ENCODE measurements around the gene ALX4. TPM values are rescaled to one million over a fixed set of nuclear protein-coding genes. Genes with fewer than 3 reads are reported as not detected.

Gene ALX4
- total RNA-seq, 2 experiments from 2014 or later, result not detected

DNA sequence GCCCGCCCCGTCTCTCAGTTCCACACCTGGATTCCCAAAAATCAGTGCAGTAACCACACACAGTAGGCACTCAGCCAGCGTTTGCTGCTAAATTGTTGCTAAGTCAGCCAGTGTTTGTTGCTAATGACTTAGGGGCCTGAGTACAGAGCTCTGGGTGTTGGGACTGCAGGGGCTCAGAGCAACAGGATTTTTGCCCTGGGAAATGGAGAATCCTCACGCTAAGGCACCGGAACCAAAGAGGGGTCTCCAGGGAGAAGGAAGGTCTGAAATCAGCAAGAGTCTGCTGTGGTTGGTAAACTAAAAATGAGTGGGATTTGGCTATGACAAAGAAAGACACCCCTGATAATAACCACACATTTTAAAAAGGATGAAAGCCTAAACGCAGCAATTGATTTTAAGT is 22.7 kb upstream of the ALX4 start:
- DNase-seq, result no peak
- Mint-ChIP-seq H3K27ac (no peak overlapping the region), H3K4me1 (no peaks in the 10 kb centered on the region), H3K9me3 (no peaks in the 10 kb centered on the region), H3K27me3 (peaks cover 48% of the 10 kb centered on the region), H3K4me3 (no peak overlapping the region), H3K36me3 (ENCODE audit: low read depth) (no peaks in the 10 kb centered on the region)
- ChIA-PET POLR2A (no interaction called here), CTCF (no interaction called here)

- no peak overlapping the region for H3K27ac Mint-ChIP-seq
- ChIA-PET CTCF (no interaction called here), POLR2A (no interaction called here)
- no peak for DNase-seq
- H3K4me3 Mint-ChIP-seq, result no peak overlapping the region
- no peaks in the 10 kb centered on the region for H3K4me1 Mint-ChIP-seq
- no peaks in the 10 kb centered on the region for H3K36me3 Mint-ChIP-seq (ENCODE audit: low read depth)
- peaks cover 48% of the 10 kb centered on the region for H3K27me3 Mint-ChIP-seq
- no peaks in the 10 kb centered on the region for H3K9me3 Mint-ChIP-seq
These were observed 19.7 kb upstream of the ALX4 start for GRCh38 chr11:44329472-44330230.

- no peaks in the 10 kb centered on the region for H3K9me3 Mint-ChIP-seq
- H3K36me3 Mint-ChIP-seq (ENCODE audit: low read depth), result no peaks in the 10 kb centered on the region
- no peak overlapping the region for H3K4me3 Mint-ChIP-seq
- H3K27me3 Mint-ChIP-seq, result peaks cover 54% of the 10 kb centered on the region
- H3K27ac Mint-ChIP-seq, result no peak overlapping the region
- POLR2A ChIA-PET, result no interaction called here
- CTCF ChIA-PET, result no interaction called here
- H3K4me1 Mint-ChIP-seq, result no peaks in the 10 kb centered on the region
- no peak for DNase-seq
These were observed 18.3 kb upstream of the ALX4 start for GRCh38 chr11:44328138-44328660.

DNA sequence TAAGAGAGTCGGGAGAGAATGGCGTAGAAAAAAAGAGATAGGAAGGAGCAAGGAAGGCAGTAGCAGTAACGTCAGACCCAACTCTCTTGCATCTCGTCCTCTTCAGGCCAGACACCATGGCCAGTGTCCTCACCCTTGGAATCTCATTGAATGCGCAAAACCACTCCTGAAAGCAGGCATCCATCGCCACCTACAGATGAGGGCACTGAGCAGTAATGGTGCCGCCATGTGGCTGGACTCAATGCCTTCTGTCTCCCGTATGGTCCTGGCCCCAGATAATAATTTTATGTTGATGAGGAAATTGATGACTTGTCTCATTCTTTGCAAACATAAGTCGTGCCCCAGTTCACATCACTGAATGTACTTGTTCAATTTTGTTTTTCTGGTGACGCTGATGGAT is 17.8 kb upstream of the ALX4 start:
- DNase-seq, result no peak
- no peaks in the 10 kb centered on the region for H3K36me3 Mint-ChIP-seq (ENCODE audit: low read depth)
- H3K27ac Mint-ChIP-seq, result no peak overlapping the region
- CTCF ChIA-PET, result no interaction called here
- no peaks in the 10 kb centered on the region for H3K9me3 Mint-ChIP-seq
- POLR2A ChIA-PET, result no interaction called here
- no peaks in the 10 kb centered on the region for H3K4me1 Mint-ChIP-seq
- H3K27me3 Mint-ChIP-seq, result peaks cover 53% of the 10 kb centered on the region
- H3K4me3 Mint-ChIP-seq, result no peak overlapping the region

- Mint-ChIP-seq H3K27me3 (peaks cover 60% of the 10 kb centered on the region), H3K4me1 (no peaks in the 10 kb centered on the region), H3K4me3 (no peak overlapping the region), H3K9me3 (no peaks in the 10 kb centered on the region), H3K36me3 (ENCODE audit: low read depth) (no peaks in the 10 kb centered on the region), H3K27ac (no peak overlapping the region)
- no peak for DNase-seq
- ChIA-PET POLR2A (no interaction called here), CTCF (no interaction called here)
These were observed 16.9 kb upstream of the ALX4 start for GRCh38 chr11:44326615-44327475.

- Mint-ChIP-seq H3K9me3 (no peaks in the 10 kb centered on the region), H3K36me3 (ENCODE audit: low read depth) (no peaks in the 10 kb centered on the region), H3K4me3 (no peak overlapping the region), H3K27me3 (peaks cover 68% of the 10 kb centered on the region), H3K4me1 (no peaks in the 10 kb centered on the region), H3K27ac (no peak overlapping the region)
- ChIA-PET POLR2A (no interaction called here), CTCF (no interaction called here)
- DNase-seq, result no peak
These were observed 15.8 kb upstream of the ALX4 start for GRCh38 chr11:44325698-44326097.

DNA sequence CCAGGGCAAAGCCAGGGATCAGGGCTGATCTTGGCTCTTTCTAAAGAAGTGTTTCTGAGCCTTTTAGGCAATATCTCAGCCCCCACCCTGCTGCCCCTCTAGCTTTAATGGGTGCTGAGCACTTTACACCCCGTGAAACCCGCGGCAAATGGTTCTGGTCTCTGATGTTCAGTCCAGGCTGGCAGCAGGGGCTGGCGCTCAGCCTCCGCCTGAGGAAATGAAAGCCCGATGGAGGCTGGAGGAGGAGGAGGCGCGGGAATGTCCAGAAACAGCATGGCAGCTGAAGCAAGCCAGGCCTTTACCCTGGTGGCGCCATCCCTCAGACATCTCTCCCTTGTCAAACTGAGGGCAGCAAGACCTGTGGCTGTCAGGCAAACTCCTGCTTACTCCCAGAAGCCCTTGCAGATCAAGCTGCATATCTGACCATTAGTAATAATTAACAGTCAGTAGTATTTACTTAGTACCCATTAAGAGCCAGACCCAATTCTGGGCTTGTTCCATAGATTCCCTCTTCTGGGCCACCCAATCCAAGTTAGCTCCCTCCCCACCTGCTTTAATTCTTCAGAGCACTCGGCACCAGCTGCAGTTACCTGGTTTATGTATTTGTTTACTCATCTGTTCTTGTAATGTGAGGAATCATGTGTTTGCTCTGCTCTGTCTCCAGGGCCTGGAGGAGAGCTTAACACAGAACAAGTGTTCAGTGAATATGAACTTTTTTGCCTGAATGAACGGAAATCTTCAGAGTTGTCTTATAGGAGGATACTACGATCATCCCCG is 15.0 kb upstream of the ALX4 start:
- Mint-ChIP-seq H3K36me3 (ENCODE audit: low read depth) (no peaks in the 10 kb centered on the region), H3K4me1 (peaks cover 4% of the 10 kb centered on the region), H3K9me3 (no peaks in the 10 kb centered on the region), H3K27me3 (peaks cover 76% of the 10 kb centered on the region), H3K4me3 (no peak overlapping the region), H3K27ac (no peak overlapping the region)
- POLR2A ChIA-PET, result no interaction called here
- CTCF ChIA-PET, result no interaction called here
- DNase-seq, result no peak

DNA sequence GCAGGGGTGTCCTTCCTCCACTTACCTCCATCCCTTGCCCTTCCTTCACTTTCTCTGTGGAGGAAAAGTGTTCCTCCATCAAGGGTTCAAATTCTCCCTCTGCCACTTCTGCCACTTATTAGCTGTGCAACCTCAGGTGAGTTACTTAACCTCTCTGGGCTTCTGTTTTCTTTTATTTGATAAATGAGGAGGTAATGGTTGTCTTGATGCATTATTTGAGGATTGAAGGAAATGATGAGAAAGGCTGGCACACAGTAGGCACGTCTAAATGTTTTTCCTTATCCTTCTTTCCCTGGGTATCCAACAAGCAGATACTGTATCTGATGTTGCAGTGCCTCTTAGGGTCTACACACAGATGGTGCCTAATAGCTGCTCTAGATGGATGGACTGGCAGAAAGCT is 14.3 kb upstream of the ALX4 start:
- ChIA-PET CTCF (no interaction called here), POLR2A (no interaction called here)
- H3K36me3 Mint-ChIP-seq (ENCODE audit: low read depth), result no peaks in the 10 kb centered on the region
- H3K4me1 Mint-ChIP-seq, result peaks cover 4% of the 10 kb centered on the region
- no peak overlapping the region for H3K4me3 Mint-ChIP-seq
- H3K9me3 Mint-ChIP-seq, result no peaks in the 10 kb centered on the region
- DNase-seq, result no peak
- no peak overlapping the region for H3K27ac Mint-ChIP-seq
- H3K27me3 Mint-ChIP-seq, result peaks cover 83% of the 10 kb centered on the region

- DNase-seq, result no peak
- ChIA-PET CTCF (no interaction called here), POLR2A (no interaction called here)
- no peaks in the 10 kb centered on the region for H3K36me3 Mint-ChIP-seq (ENCODE audit: low read depth)
- H3K4me3 Mint-ChIP-seq, result no peak overlapping the region
- H3K4me1 Mint-ChIP-seq, result peaks cover 4% of the 10 kb centered on the region
- H3K9me3 Mint-ChIP-seq, result no peaks in the 10 kb centered on the region
- H3K27ac Mint-ChIP-seq, result no peak overlapping the region
- peaks cover 89% of the 10 kb centered on the region for H3K27me3 Mint-ChIP-seq
These were observed 12.3 kb upstream of the ALX4 start for GRCh38 chr11:44322243-44322642.

- no peak for DNase-seq
- Mint-ChIP-seq H3K27me3 (peaks cover 92% of the 10 kb centered on the region), H3K36me3 (ENCODE audit: low read depth) (no peaks in the 10 kb centered on the region), H3K9me3 (no peaks in the 10 kb centered on the region), H3K27ac (no peak overlapping the region), H3K4me3 (no peak overlapping the region), H3K4me1 (peaks cover 6% of the 10 kb centered on the region)
- ChIA-PET CTCF (no interaction called here), POLR2A (no interaction called here)
These were observed 11.1 kb upstream of the ALX4 start for GRCh38 chr11:44321059-44321458.

- Mint-ChIP-seq H3K27me3 (peaks cover 91% of the 10 kb centered on the region), H3K4me1 (peaks cover 8% of the 10 kb centered on the region), H3K4me3 (no peak overlapping the region), H3K9me3 (no peaks in the 10 kb centered on the region), H3K36me3 (ENCODE audit: low read depth) (no peaks in the 10 kb centered on the region), H3K27ac (no peak overlapping the region)
- ChIA-PET POLR2A (no interaction called here), CTCF (interaction anchor here (1.6 kb wide), 1 partner anchor 12 kb away, joined by 4 read pairs; no protein-coding TSS in a partner anchor)
- DNase-seq, result no peak
These were observed 10.5 kb upstream of the ALX4 start for GRCh38 chr11:44320289-44320973.

- Mint-ChIP-seq H3K9me3 (no peaks in the 10 kb centered on the region), H3K36me3 (ENCODE audit: low read depth) (no peaks in the 10 kb centered on the region), H3K27me3 (peaks cover 92% of the 10 kb centered on the region), H3K27ac (no peak overlapping the region), H3K4me3 (no peak overlapping the region), H3K4me1 (peaks cover 10% of the 10 kb centered on the region)
- CTCF ChIA-PET, result interaction anchor here (1.6 kb wide), 1 partner anchor 12 kb away, joined by 4 read pairs; no protein-coding TSS in a partner anchor
- POLR2A ChIA-PET, result no interaction called here
- DNase-seq, result no peak
These were observed 9.8 kb upstream of the ALX4 start for GRCh38 chr11:44319552-44320288.

Data from activated CD4-positive, alpha-beta T cell treated with anti-CD3 and anti-CD28 coated beads, Interleukin-2, amount 10 ng/mL, durations not matched to agents 7 days and 5 days (primary cell).